A549 (cell line): ENCODE measurements around the gene SLF2. TPM values are rescaled to one million over a fixed set of nuclear protein-coding genes. Genes with fewer than 3 reads are reported as not detected.

Experiments used
- ATAC-seq, 2 experiments: fragments of 200-7000 bp in 1 of 2; fragments of >200 bp in 1 of 2; cut with Nextera tagmentation in 1 of 2; cut with Tn5 transposase in 1 of 2; 3 replicates each; pipeline versions ENCODE4 v1.8.0 to v1.9.1; 2018 to 2020; ENCODE audit warnings: mild to moderate bottlenecking in 1 of 2, moderate library complexity in 1 of 2
- CTCF ChIA-PET: fragments of 300-600 bp; sonication (Branson Sonifier 250); formaldehyde crosslinking; extraction: SDS; loops from one replicate; lab custom pipeline; 2021; ENCODE audit warnings: antibody characterized with exemption, inconsistent platforms; lab: Yijun Ruan, JAX
- POLR2A ChIA-PET: fragments of 350-600 bp; formaldehyde crosslinking; extraction: SDS; loops from one replicate; lab custom pipeline; 2021; ENCODE audit warnings: antibody characterized with exemption, inconsistent platforms; lab: Yijun Ruan, JAX
- DNase-seq, 2 experiments: peaks; one replicate each; pipeline versions ENCODE4 v3.0.0 to v3.0.0-alpha.2; 2011 to 2016; ENCODE audit warnings: low read depth in 1 of 2, low spot score in 1 of 2
- FAIRE-seq: peaks from 2 replicates; lab custom pipeline; 2011; peaks lifted over from hg19 to GRCh38; lab: Jason Lieb, UNC
- H3K27ac ChIP-seq, 2 experiments: fragments of >200 bp; sonication (Bioruptor Twin); formaldehyde crosslinking; 3 replicates each; pipeline ENCODE4 v1.5.1; 2016 to 2017
- H3K4me1 ChIP-seq: fragments of >200 bp; sonication (Bioruptor Twin); formaldehyde crosslinking; 3 replicates; pipeline ENCODE4 v1.6.1; 2016
- H3K4me2 ChIP-seq: fragments of >200 bp; sonication (Bioruptor Twin); formaldehyde crosslinking; 3 replicates; pipeline ENCODE4 v1.6.1; 2016
- H3K4me3 ChIP-seq: fragments of >200 bp; sonication (Bioruptor Twin); formaldehyde crosslinking; 3 replicates; pipeline ENCODE4 v1.5.1; 2016
- H3K9me3 ChIP-seq: fragments of >200 bp; sonication (Bioruptor Twin); formaldehyde crosslinking; 3 replicates; pipeline ENCODE4 v1.6.1; 2016
- BHLHE40 ChIP-seq: IDR thresholded peaks from 2 replicates; pipeline ENCODE4 v1.6.1; 2012; ENCODE audit warnings: low read depth, low read length, inconsistent platforms
- CBX8 ChIP-seq: fragments of 200-600 bp; sonication (generic); IDR thresholded peaks from 2 replicates; pipeline ENCODE4 v1.6.1; 2016
- CHD2 ChIP-seq: fragments of 150-350 bp; IDR thresholded peaks from 2 replicates; pipeline ENCODE4 v1.6.1; 2014; ENCODE audit warnings: low read length; ENCODE audit not compliant: partially characterized antibody
- EHF ChIP-seq: fragments of 250-450 bp; sonication (Bioruptor Pico); IDR thresholded peaks from 2 replicates; pipeline ENCODE4 v1.5.0; 2020; ENCODE audit warnings: mild to moderate bottlenecking
- FOSB ChIP-seq: fragments of 250-450 bp; sonication (Bioruptor Pico); IDR thresholded peaks from 2 replicates; pipeline ENCODE4 v1.5.0; 2020; ENCODE audit warnings: mild to moderate bottlenecking, moderate library complexity
- FOXS1 ChIP-seq: fragments of 250-450 bp; sonication (Bioruptor Pico); IDR thresholded peaks from 2 replicates; pipeline ENCODE4 v1.5.0; 2020; ENCODE audit warnings: mild to moderate bottlenecking, moderate library complexity
- GATA3 ChIP-seq: IDR thresholded peaks from 2 replicates; pipeline ENCODE4 v1.6.1; 2012; ENCODE audit warnings: borderline replicate concordance
- JUN ChIP-seq, 2 experiments: fragments of >200 bp; sonication (Bioruptor Twin); formaldehyde crosslinking; IDR thresholded peaks; 2 replicates in 1 of 2; 3 replicates in 1 of 2; pipeline ENCODE4 v1.6.1; 2016 to 2017
- KDM5A ChIP-seq: fragments of 200-600 bp; sonication (generic); IDR thresholded peaks from 2 replicates; pipeline ENCODE4 v1.6.1; 2016; ENCODE audit warnings: antibody characterized with exemption, mild to moderate bottlenecking
- MAFK ChIP-seq: fragments of 450-650 bp; IDR thresholded peaks from 2 replicates; pipeline ENCODE4 v1.6.1; 2014; ENCODE audit not compliant: partially characterized antibody
- MAZ ChIP-seq: fragments of 150-350 bp; IDR thresholded peaks from 2 replicates; pipeline ENCODE4 v1.6.1; 2014; ENCODE audit warnings: antibody characterized with exemption, low read depth, low read length, borderline replicate concordance
- RARB ChIP-seq: fragments of 250-450 bp; sonication (Bioruptor Pico); IDR thresholded peaks from 2 replicates; pipeline ENCODE4 v1.8.0; 2021; ENCODE audit warnings: mild to moderate bottlenecking, moderate library complexity
- RNF2 ChIP-seq: fragments of 200-600 bp; sonication (generic); IDR thresholded peaks from 2 replicates; pipeline ENCODE4 v1.6.1; 2016; ENCODE audit warnings: low read depth, mild to moderate bottlenecking, antibody characterized with exemption, moderate library complexity, borderline replicate concordance
- TP53 ChIP-seq: fragments of 250-450 bp; sonication (Bioruptor Pico); IDR thresholded peaks from 2 replicates; pipeline ENCODE4 v1.5.0; 2021; ENCODE audit warnings: mild to moderate bottlenecking, moderate library complexity
- ZC3H11A ChIP-seq: fragments of 450-650 bp; IDR thresholded peaks from 2 replicates; pipeline ENCODE4 v1.6.1; 2014; ENCODE audit warnings: antibody characterized with exemption, mild to moderate bottlenecking
- WGBS: methylation state at CpG from one replicate; pipeline ENCODE4 v1.1.6; 2017; ENCODE audit errors: missing lambda C conversion rate; 5-methylcytosine and 5-hydroxymethylcytosine counted together
- polyA plus RNA-seq, 4 experiments: library from polyadenylated mRNA; depleted of rRNA in 3 of 4; stranded (reverse); fragments of >200 nt; fragmentation: RNase III in 1 of 4; extraction: RNeasy Plus Mini Kit Qiagen cat#74134 plus additional on column Dnase treatment in 1 of 4; gene quantifications; 2 replicates in 3 of 4; 3 replicates in 1 of 4; pipeline ENCODE4 v1.2.3, GENCODE V29; 2011 to 2017
- TF ChIP-seq, protein P1 (sequence below): fragments of 250-450 bp; sonication (Bioruptor Pico); IDR thresholded peaks from 2 replicates; pipeline ENCODE4 v1.5.0; 2020; ENCODE audit warnings: low read depth, mild to moderate bottlenecking, moderate library complexity
- TF ChIP-seq, protein P2 (sequence below): fragments of 450-650 bp; IDR thresholded peaks from 2 replicates; pipeline ENCODE4 v1.6.1; 2014; ENCODE audit warnings: antibody characterized with exemption
- TF ChIP-seq, protein P3 (sequence below): IDR thresholded peaks from 2 replicates; pipeline ENCODE4 v1.6.1; 2012
- TF ChIP-seq, protein P4 (sequence below): fragments of >200 bp; sonication (Bioruptor Twin); formaldehyde crosslinking; IDR thresholded peaks from 2 replicates; pipeline ENCODE4 v1.6.1; 2016
- TF ChIP-seq, protein P5 (sequence below): IDR thresholded peaks from 2 replicates; pipeline ENCODE4 v1.6.1; 2012; ENCODE audit warnings: low read depth, borderline replicate concordance
- TF ChIP-seq, protein P6 (sequence below): fragments of 250-450 bp; sonication (Bioruptor Pico); IDR thresholded peaks from 2 replicates; pipeline ENCODE4 v1.5.0; 2021; ENCODE audit warnings: mild to moderate bottlenecking, moderate library complexity, borderline replicate concordance

The SLF2 gene
- polyA plus RNA-seq, 2 of the 4 experiments (the other 2 are of a cell fraction): 13.0 to 16.6 TPM

DNA sequence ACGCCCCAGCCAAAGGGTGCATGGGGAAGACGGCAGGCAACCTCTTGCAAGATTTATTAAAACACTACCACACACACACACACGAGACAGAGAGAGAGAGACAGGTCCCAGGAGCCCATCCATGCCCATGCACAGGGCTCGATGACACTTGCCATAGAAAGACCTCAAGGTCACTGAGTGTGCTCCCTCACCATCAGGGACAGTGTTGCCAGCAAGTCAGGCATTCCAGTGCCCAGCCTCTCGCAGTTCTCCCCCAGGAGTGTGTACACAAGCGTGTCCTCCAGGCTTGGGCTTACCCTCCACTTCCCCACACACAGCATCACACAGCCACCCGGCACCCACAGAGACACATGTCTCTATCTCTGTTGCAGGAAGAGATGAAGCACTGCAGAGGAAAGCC, 46.8 kb upstream of the SLF2 start:
- Histone ChIP-seq H3K4me3 (no peak overlapping the region), H3K9me3 (no peaks in the 10 kb centered on the region), H3K27ac (no peak overlapping the region), H3K4me1 (no peaks in the 10 kb centered on the region), H3K4me2 (no peak overlapping the region)
- POLR2A ChIA-PET: no interaction called here
- DNase-seq: no peak
- no peak for FAIRE-seq
- WGBS: 54% methylated on average over 7 of the region's 7 CpGs
- TF ChIP-seq, protein P1, sequence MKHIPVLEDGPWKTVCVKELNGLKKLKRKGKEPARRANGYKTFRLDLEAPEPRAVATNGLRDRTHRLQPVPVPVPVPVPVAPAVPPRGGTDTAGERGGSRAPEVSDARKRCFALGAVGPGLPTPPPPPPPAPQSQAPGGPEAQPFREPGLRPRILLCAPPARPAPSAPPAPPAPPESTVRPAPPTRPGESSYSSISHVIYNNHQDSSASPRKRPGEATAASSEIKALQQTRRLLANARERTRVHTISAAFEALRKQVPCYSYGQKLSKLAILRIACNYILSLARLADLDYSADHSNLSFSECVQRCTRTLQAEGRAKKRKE (CRISPR knock-in tag): no peak
- TF ChIP-seq MAZ (no peak), CHD2 (no peak)
- CTCF ChIA-PET: interaction anchor here (1.5 to 6.2 kb wide), 3 partner anchors 8 to 332 kb away, joined by 3 to 34 read pairs (median 4); no protein-coding TSS in a partner anchor
- ATAC-seq: peak in 1 of 2 experiments; percentile 18; a peak in 2 of 6 replicates

DNA sequence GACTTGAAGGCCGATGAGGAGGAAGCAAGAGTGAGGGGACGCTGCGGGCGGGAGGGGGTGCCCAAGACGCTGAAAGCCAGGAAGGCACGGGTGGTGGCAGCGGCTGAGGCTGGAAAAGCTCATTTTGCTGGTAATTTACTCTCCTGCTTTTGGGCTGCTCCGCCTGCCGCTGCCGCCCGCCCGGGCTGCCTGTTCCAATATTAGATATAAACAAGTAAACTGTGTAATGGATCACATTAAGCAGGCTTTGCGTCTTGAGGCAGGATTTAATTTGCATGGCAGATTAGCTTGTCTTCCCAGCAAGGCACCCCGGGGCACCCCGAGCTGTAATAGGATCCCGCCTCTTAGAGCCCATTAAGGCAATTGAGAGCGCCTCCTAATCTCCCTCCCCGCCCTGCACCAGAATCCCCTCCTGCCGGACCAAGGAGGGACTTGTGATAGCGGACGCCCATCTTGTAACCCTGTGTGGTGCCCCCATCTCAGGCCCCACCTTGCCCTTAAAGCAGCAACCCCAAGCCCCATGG, 46.1 kb upstream of the SLF2 start:
- ChIA-PET CTCF (interaction anchor here (1.1 to 6.2 kb wide), 6 partner anchors 9 to 332 kb away, joined by 3 to 34 read pairs (median 4); no protein-coding TSS in a partner anchor), POLR2A (no interaction called here)
- ATAC-seq: no peak
- Histone ChIP-seq H3K4me1 (no peaks in the 10 kb centered on the region), H3K9me3 (no peaks in the 10 kb centered on the region), H3K4me2 (no peak overlapping the region)
- FAIRE-seq: no peak
- TF ChIP-seq EHF (CRISPR knock-in tag) (no peak), TP53 (CRISPR knock-in tag) (no peak), JUN (IDR thresholded peaks at IDR 0.05) (no peak), CBX8 (no peak), FOSB (no peak), RNF2 (no peak), KDM5A (no peak), FOXS1 (CRISPR knock-in tag) (no peak), RARB (CRISPR knock-in tag) (no peak), GATA3 (no peak), MAFK (no peak), ZC3H11A (no peak), BHLHE40 (no peak)
- TF ChIP-seq, protein P2, sequence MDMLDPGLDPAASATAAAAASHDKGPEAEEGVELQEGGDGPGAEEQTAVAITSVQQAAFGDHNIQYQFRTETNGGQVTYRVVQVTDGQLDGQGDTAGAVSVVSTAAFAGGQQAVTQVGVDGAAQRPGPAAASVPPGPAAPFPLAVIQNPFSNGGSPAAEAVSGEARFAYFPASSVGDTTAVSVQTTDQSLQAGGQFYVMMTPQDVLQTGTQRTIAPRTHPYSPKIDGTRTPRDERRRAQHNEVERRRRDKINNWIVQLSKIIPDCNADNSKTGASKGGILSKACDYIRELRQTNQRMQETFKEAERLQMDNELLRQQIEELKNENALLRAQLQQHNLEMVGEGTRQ: no peak
- TF ChIP-seq, protein P1 (CRISPR knock-in tag): no peak
- TF ChIP-seq, protein P3, sequence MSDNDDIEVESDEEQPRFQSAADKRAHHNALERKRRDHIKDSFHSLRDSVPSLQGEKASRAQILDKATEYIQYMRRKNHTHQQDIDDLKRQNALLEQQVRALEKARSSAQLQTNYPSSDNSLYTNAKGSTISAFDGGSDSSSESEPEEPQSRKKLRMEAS: no peak
- TF ChIP-seq, protein P4, sequence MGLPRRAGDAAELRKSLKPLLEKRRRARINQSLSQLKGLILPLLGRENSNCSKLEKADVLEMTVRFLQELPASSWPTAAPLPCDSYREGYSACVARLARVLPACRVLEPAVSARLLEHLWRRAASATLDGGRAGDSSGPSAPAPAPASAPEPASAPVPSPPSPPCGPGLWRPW: no peak
- TF ChIP-seq, protein P5, sequence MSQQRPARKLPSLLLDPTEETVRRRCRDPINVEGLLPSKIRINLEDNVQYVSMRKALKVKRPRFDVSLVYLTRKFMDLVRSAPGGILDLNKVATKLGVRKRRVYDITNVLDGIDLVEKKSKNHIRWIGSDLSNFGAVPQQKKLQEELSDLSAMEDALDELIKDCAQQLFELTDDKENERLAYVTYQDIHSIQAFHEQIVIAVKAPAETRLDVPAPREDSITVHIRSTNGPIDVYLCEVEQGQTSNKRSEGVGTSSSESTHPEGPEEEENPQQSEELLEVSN: no peak
- TF ChIP-seq, protein P6, sequence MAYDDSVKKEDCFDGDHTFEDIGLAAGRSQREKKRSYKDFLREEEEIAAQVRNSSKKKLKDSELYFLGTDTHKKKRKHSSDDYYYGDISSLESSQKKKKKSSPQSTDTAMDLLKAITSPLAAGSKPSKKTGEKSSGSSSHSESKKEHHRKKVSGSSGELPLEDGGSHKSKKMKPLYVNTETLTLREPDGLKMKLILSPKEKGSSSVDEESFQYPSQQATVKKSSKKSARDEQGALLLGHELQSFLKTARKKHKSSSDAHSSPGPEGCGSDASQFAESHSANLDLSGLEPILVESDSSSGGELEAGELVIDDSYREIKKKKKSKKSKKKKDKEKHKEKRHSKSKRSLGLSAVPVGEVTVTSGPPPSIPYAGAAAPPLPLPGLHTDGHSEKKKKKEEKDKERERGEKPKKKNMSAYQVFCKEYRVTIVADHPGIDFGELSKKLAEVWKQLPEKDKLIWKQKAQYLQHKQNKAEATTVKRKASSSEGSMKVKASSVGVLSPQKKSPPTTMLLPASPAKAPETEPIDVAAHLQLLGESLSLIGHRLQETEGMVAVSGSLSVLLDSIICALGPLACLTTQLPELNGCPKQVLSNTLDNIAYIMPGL (CRISPR knock-in tag): no peak
- TF ChIP-seq, all 56 proteins: peak for 0
- Histone ChIP-seq H3K27ac (no peak overlapping the region), H3K4me3 (no peak overlapping the region)
- DNase-seq: no peak
- 63% methylated on average over 20 of the region's 21 CpGs for WGBS
